ENCODE data around the gene ACOXL. TPM values are rescaled to one million over a fixed set of nuclear protein-coding genes. Genes with fewer than 3 reads are reported as not detected.

ACOXL gene
- total RNA-seq, 1 donor from 2014 or later, result 0.20 TPM

- ChIA-PET CTCF (no interaction called here), POLR2A (no interaction called here)
- intact Hi-C loops (cut with micrococcal nuclease), result no loop called here
- Mint-ChIP-seq H3K27me3 (peaks cover 44% of the 10 kb centered on the region), H3K36me3 (ENCODE audit: low read depth) (no peaks in the 10 kb centered on the region), H3K4me1 (peaks cover 11% of the 10 kb centered on the region), H3K27ac (no peak overlapping the region), H3K4me3 (no peak overlapping the region), H3K9me3 (no peaks in the 10 kb centered on the region)
- DNase-seq, result no peak
- no peak for ATAC-seq (ENCODE audit: low read depth)
- TF ChIP-seq, protein P1, sequence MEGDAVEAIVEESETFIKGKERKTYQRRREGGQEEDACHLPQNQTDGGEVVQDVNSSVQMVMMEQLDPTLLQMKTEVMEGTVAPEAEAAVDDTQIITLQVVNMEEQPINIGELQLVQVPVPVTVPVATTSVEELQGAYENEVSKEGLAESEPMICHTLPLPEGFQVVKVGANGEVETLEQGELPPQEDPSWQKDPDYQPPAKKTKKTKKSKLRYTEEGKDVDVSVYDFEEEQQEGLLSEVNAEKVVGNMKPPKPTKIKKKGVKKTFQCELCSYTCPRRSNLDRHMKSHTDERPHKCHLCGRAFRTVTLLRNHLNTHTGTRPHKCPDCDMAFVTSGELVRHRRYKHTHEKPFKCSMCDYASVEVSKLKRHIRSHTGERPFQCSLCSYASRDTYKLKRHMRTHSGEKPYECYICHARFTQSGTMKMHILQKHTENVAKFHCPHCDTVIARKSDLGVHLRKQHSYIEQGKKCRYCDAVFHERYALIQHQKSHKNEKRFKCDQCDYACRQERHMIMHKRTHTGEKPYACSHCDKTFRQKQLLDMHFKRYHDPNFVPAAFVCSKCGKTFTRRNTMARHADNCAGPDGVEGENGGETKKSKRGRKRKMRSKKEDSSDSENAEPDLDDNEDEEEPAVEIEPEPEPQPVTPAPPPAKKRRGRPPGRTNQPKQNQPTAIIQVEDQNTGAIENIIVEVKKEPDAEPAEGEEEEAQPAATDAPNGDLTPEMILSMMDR (IDR thresholded peaks at IDR 0.05), result no peak
These were observed 15.4 kb downstream of the ACOXL start for GRCh38 chr2:110747522-110748488.

- H3K27ac Mint-ChIP-seq, result no peak overlapping the region
- TF ChIP-seq, protein P1 (IDR thresholded peaks at IDR 0.05), result no peak
- no peaks in the 10 kb centered on the region for H3K36me3 Mint-ChIP-seq (ENCODE audit: low read depth)
- no peak overlapping the region for H3K4me3 Mint-ChIP-seq
- ChIA-PET CTCF (no interaction called here), POLR2A (no interaction called here)
- ATAC-seq (ENCODE audit: low read depth) (peak; percentile 83), DNase-seq (no peak)
- H3K27me3 Mint-ChIP-seq, result peaks cover 43% of the 10 kb centered on the region
- intact Hi-C loops (cut with micrococcal nuclease), result no loop called here
- H3K4me1 Mint-ChIP-seq, result peaks cover 11% of the 10 kb centered on the region
- no peaks in the 10 kb centered on the region for H3K9me3 Mint-ChIP-seq
These were observed 16.1 kb downstream of the ACOXL start for GRCh38 chr2:110748489-110748867.

GRCh38 chr2:110751642-110752041 is 19.3 kb downstream of the ACOXL start:
- DNase-seq (no peak), ATAC-seq (ENCODE audit: low read depth) (no peak)
- Mint-ChIP-seq H3K27ac (no peak overlapping the region), H3K4me1 (peaks cover 11% of the 10 kb centered on the region), H3K4me3 (no peak overlapping the region), H3K36me3 (ENCODE audit: low read depth) (no peaks in the 10 kb centered on the region), H3K27me3 (peaks cover 23% of the 10 kb centered on the region), H3K9me3 (no peaks in the 10 kb centered on the region)
- ChIA-PET POLR2A (no interaction called here), CTCF (no interaction called here)
- TF ChIP-seq, protein P1 (IDR thresholded peaks at IDR 0.05), result no peak
- intact Hi-C loops (cut with micrococcal nuclease), result no loop called here

DNA sequence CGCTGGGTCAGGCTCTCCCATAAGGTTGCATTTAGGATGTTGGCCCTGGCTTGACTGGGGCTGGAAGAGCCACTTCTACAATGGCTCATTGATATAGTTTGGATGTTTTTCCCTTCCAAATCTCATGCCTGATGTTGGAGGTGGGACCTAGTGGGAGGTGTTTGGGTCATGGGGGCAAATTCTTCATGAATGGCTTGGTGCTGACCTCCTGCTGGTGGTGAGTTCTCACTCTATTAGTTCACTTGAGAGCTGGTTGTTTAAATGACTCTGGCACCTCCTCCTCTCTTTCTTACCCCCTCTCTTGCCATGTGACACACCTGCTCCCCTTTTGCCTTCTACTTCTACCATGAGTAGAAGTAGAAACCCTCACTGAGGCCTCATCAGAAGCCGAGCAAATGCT is 20.5 kb downstream of the ACOXL start:
- H3K27me3 Mint-ChIP-seq, result peaks cover 20% of the 10 kb centered on the region
- DNase-seq, result no peak
- peaks cover 11% of the 10 kb centered on the region for H3K4me1 Mint-ChIP-seq
- CTCF ChIA-PET, result no interaction called here
- ATAC-seq (ENCODE audit: low read depth), result no peak
- no peaks in the 10 kb centered on the region for H3K36me3 Mint-ChIP-seq (ENCODE audit: low read depth)
- POLR2A ChIA-PET, result no interaction called here
- intact Hi-C loops (cut with micrococcal nuclease), result no loop called here
- H3K27ac Mint-ChIP-seq, result no peak overlapping the region
- TF ChIP-seq, protein P1 (IDR thresholded peaks at IDR 0.05), result no peak
- H3K4me3 Mint-ChIP-seq, result no peak overlapping the region
- no peaks in the 10 kb centered on the region for H3K9me3 Mint-ChIP-seq

GRCh38 chr2:110755491-110756078 is 23.2 kb downstream of the ACOXL start:
- H3K4me3 Mint-ChIP-seq, result no peak overlapping the region
- H3K4me1 Mint-ChIP-seq, result no peaks in the 10 kb centered on the region
- TF ChIP-seq, protein P1 (IDR thresholded peaks at IDR 0.05), result peak; percentile 22
- POLR2A ChIA-PET, result interaction anchor here (0.8 kb wide), 1 partner anchor 78 kb away, joined by 3 read pairs; the partner anchor contains the start of gene BUB1
- no peak for DNase-seq
- ATAC-seq (ENCODE audit: low read depth), result no peak
- peaks cover 21% of the 10 kb centered on the region for H3K27me3 Mint-ChIP-seq
- intact Hi-C loops (cut with micrococcal nuclease), result loop anchor here (5.0 kb wide), 1 partner anchor 598 kb away; no protein-coding TSS in a partner anchor
- H3K36me3 Mint-ChIP-seq (ENCODE audit: low read depth), result no peaks in the 10 kb centered on the region
- H3K9me3 Mint-ChIP-seq, result peaks cover 11% of the 10 kb centered on the region
- H3K27ac Mint-ChIP-seq, result no peak overlapping the region
- CTCF ChIA-PET, result interaction anchor here (0.8 to 2.5 kb wide), 5 partner anchors 11 to 77 kb away, joined by 3 to 9 read pairs (median 3); partner anchors contain the start of gene BUB1
